GM12875 (cell line): ENCODE results near the gene GSG1.
"Not testable (repeated sequence)": the region's sequence is repeated elsewhere in the genome, so short reads cannot be mapped to it uniquely, and the experiment has no call there.

Experiments used
- H3K4me3 ChIP-seq: one replicate; pipeline ENCODE4 v1.5.1; 2011; ENCODE audit warnings: low read depth, low read length, control low read depth
- CTCF ChIP-seq: IDR thresholded peaks from 2 replicates; pipeline ENCODE4 v1.5.1; 2011; ENCODE audit warnings: low read depth, mild to moderate bottlenecking, control low read depth, inconsistent platforms, low read length, moderate library complexity, borderline replicate concordance; ENCODE audit not compliant: insufficient read depth

The GSG1 gene

GRCh38 chr12:13038491-13039161 is 64.8 kb downstream of the GSG1 start:
- TF ChIP-seq CTCF, result no peak
- no peak overlapping the region for H3K4me3 ChIP-seq

- no peak for TF ChIP-seq CTCF
- no peak overlapping the region for H3K4me3 ChIP-seq
These were observed 66.6 kb downstream of the GSG1 start for GRCh38 chr12:13036881-13037280.

- H3K4me3 ChIP-seq, result not testable (repeated sequence)
These were observed 68.1 kb downstream of the GSG1 start for GRCh38 chr12:13035335-13035734.
